GM12873 (cell line): ENCODE measurements around the gene KCTD13.

Source experiments
- TF ChIP-seq, protein P1 (sequence below): IDR thresholded peaks from 2 replicates; pipeline ENCODE4 v1.5.1; 2012; ENCODE audit warnings: low read depth, mild to moderate bottlenecking, moderate library complexity, low read length, control low read depth; ENCODE audit not compliant: insufficient read depth; ENCODE audit errors: missing control alignments

KCTD13 gene

DNA sequence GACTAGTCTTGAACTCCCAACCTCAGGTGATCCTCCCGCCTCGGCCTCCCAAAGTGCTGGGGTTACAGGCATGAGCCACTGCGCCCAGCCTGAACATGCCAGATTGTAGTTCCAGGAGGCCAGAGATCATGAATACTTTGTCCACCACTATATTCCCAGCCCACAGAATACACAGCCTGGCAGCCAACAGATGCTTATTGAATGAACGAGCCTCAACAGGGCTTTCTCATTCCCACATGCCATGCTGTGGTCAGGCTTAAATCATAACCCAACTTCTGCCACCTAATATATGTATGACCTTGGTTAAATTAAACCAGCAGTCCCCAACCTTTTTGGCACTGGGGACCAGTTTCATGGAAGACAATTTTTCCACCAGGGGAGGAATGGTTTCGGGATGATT is 32.7 kb upstream of the KCTD13 start:
- TF ChIP-seq, protein P1, sequence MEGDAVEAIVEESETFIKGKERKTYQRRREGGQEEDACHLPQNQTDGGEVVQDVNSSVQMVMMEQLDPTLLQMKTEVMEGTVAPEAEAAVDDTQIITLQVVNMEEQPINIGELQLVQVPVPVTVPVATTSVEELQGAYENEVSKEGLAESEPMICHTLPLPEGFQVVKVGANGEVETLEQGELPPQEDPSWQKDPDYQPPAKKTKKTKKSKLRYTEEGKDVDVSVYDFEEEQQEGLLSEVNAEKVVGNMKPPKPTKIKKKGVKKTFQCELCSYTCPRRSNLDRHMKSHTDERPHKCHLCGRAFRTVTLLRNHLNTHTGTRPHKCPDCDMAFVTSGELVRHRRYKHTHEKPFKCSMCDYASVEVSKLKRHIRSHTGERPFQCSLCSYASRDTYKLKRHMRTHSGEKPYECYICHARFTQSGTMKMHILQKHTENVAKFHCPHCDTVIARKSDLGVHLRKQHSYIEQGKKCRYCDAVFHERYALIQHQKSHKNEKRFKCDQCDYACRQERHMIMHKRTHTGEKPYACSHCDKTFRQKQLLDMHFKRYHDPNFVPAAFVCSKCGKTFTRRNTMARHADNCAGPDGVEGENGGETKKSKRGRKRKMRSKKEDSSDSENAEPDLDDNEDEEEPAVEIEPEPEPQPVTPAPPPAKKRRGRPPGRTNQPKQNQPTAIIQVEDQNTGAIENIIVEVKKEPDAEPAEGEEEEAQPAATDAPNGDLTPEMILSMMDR: no peak

DNA sequence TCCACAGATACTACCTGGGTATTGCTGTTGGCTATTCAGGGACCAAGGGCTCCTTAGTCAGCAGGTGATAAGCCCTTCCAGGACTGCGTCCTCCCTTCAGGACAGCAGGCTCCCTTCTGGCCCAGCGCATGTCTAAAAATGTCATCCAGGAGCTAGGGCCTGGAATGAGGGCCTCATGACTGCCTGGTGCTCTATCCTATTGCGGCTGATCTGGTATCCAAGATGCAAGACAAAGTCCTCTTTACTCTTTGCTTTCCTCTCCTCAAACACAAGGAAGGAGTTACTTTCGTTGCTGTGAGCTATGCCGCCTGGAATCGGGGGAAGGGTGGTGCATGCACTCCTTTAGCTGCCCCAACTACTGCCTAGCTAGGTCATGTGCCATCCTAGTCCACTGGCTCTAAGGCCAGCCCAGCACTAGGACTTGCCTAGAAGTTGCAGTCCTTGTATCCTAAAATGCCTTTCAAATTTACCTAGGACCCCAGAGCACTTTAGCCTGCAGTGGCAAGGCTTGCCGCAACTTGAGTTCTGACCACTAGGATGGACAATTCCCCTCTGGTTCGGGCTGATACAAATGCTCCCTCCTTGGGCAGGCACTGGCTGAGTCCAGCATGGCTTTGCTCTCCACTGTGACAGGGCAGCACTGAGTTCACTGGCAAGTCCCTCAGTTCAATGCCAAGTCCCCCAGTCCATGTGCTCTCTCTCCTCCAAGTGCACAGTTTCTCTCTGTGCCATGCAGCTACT is 25.8 kb upstream of the KCTD13 start:
- TF ChIP-seq, protein P1: no peak

DNA sequence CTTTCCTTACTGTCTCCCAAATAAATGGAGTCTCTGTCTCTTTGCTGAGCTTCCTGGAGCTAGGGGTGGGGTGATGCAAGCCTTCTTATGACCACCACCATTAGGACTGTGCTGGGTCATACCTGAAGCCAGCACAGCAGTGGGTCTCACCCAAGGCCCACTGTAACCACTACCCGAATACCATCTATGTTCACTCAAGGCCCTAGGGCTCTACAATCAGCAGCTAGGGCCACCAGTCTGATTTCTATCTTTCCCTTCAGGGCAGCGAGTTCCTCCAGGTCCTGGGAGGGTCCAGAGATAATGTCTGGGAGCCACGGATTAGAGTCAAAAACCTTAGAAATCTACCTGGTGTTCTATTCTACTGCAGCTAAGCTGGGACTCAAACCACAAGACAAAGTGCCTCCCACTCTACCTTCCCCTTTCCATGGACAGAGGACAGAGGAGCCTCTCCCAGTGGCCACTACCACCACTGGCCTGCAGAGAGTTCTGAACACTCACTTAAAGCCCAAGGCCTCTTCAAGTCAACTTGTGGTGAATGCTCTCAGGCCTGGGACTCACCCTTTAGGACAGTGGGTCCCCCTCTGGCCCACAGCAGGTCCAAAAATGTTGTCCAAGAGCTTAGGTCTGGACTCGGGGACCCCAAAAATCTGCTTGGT is 24.9 kb upstream of the KCTD13 start:
- TF ChIP-seq, protein P1: no peak

DNA sequence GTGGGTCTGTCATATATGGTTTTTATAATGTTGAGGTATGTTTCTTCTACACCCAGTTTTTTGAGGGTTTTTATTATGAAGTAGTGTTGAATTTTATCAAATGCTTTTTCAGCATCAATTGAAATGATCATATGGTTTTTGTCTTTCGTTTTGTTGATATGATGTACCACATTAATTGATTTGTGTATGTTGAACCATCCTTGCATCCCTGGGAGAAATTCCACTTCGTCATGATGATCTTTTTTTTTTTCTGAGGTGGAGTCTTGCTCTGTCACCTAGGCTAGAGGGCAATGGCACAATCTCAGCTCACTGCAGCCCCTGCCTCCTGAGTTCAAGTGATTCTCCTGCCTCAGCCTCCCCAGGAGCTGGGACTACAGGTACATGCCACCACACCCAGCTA is 21.9 kb upstream of the KCTD13 start:
- TF ChIP-seq, protein P1: no peak

DNA sequence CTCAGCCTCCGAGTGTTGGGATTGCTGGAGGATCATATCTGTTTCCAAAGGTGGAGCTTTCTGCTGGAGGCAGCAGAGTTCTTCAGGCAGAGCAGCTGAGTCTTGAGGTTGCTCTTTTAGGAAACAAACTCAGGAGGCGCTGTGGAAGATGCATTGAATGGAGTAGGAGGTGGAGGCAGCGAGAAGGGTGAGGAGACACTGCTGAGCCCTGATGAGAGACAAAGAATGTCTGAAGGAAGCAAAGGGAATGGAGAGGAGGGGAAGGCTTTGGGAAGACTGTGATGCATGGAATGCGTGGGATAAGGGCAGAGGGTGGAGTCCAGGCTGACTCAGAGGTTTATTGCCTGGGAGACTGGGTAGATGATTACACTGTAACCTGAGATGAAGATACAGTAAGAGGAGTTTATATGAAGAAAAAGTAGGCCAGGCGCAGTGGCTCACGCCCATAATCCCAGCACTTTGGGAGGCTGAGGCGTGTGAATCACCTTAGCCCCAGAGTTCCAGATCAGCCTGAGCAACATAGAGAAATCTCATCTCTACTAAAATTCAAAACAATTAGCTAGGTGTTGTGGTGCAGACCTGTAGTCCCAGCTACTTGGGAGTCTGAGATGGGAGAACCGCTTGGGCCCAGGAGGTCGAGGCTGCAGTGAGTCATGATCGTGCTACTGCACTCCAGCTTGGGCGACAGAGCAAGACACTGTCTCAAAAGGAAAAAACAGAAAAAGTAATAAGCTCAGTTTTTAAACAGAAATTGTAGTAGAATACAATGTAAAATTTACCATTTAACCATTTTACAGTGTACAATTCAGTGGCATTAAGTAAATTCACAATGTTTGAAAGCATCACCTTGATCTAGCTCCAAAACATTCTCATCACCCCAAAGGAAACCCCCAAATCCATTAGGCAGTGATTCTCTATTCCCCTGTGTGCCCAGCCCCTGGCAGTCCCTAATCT is 18.1 kb upstream of the KCTD13 start:
- TF ChIP-seq, protein P1: no peak

DNA sequence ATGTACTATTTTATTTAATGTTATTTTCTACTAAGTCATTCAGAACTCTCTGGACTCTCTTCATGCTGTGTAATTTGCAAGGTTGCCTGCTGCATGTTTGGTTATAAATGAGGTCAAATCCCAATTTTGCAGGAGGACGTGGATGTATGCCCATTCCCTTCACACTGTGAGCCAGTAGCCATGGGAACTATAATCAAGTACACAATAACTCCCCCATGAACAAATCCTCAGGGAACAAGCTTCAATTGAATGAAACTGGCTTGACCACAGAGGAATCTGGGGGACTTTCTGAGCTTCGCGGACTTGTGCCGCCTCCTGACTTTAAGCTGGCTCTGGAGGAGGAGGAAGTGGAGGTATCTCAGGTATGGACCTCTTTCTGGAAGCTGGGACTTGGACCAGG is 14.6 kb upstream of the KCTD13 start:
- TF ChIP-seq, protein P1: no peak

DNA sequence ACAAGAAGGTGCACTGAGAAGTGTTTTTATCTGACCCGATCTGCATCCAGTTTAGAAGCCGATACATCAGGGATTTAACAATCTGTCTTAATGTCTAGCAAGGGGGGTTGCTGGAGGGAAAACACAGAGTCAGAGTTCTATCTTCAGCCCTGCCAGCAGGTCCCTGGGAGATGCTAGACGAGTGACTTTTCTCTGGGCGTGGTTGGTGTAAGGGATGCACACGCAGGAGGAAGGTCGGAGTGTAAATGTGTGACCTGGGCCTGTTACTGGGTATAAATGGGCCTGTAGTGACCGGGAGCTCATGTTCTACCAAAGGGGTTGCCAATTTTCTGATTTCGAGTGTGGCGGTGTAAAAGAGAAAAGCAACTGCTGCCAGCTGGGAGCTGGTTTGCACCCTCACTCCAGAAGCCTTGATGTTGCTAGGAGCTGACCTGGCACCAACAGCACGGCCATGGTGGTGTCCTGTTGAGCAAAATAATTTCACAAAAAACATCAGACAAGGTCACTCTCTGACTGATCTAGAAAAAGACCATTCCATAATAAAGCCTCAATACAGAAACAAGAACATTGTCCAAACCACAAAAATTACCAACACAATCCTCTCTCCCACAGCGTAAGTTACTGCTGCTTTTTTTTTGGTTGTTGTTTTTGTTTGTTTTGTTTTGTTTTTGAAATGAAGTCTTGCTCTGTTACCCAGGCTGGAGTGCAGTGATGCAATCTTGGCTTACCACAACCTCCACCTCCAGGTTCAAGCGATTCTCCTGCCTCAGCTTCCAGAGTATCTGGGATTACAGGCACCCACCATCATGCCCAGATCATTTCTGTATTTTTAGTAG is 1.3 kb upstream of the KCTD13 start:
- TF ChIP-seq, protein P1: no peak
